HEK293T (cell line): ENCODE measurements around the gene PTGFR.

Source experiments
- BHLHE40 ChIP-seq: fragments of 450-650 bp; IDR thresholded peaks from 2 replicates; pipeline ENCODE4 v1.6.1; 2016; ENCODE audit warnings: mild to moderate bottlenecking, moderate library complexity, borderline replicate concordance
- FOXK2 ChIP-seq: fragments of 450-650 bp; IDR thresholded peaks from 2 replicates; pipeline ENCODE4 v1.6.1; 2016; ENCODE audit warnings: mild to moderate bottlenecking
- HDGF ChIP-seq: fragments of 450-650 bp; IDR thresholded peaks from 2 replicates; pipeline ENCODE4 v1.6.1; 2017; ENCODE audit warnings: antibody characterized with exemption, borderline replicate concordance
- LEF1 ChIP-seq: fragments of 450-650 bp; IDR thresholded peaks from 2 replicates; pipeline ENCODE4 v1.6.1; 2017; ENCODE audit warnings: mild to moderate bottlenecking, borderline replicate concordance
- SP1 ChIP-seq: fragments of 450-650 bp; IDR thresholded peaks from 2 replicates; pipeline ENCODE4 v1.6.1; 2017
- SUZ12 ChIP-seq: fragments of 450-650 bp; IDR thresholded peaks from 2 replicates; pipeline ENCODE4 v1.6.1; 2016; ENCODE audit warnings: mild to moderate bottlenecking
- ZNF384 ChIP-seq: fragments of 450-650 bp; IDR thresholded peaks from 2 replicates; pipeline ENCODE4 v1.6.1; 2016

GRCh38 chr1:78535286-78535685 lies 44.5 kb downstream of the PTGFR start:
- no peak for TF ChIP-seq SP1
- TF ChIP-seq FOXK2: no peak
- TF ChIP-seq HDGF: no peak
- no peak for TF ChIP-seq BHLHE40
- no peak for TF ChIP-seq LEF1
- no peak for TF ChIP-seq ZNF384
- no peak for TF ChIP-seq SUZ12
